GM21367 (cell line): ENCODE measurements around the gene SUCLG1.
A peak's percentile ranks its signal among the peaks of the same experiment; 100 is the strongest.

Source experiments
- ATAC-seq: cut with Tn5 transposase; IDR thresholded peaks from one replicate; pipeline ENCODE4 v1.9.1; 2021; ENCODE audit not compliant: unreplicated experiment

The SUCLG1 gene

DNA sequence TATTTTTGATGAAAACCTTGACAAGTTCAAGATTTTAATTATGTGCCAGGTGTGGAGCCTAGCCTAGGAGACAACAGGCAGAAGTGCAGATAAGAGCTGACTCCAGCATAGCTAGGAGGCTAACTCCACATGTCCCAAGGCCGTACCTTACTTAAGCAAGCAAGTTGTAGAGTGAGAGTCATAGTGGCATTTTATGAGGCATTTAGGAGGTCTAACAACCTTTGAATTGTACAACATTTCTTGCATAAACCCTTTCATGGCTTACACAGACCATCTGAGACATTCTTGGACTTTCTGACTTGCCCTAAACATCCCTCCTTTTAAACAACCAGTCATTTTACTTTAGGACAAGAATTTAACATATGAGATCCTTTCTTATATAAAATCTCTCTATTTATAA is 8.3 kb upstream of the SUCLG1 start:
- ATAC-seq, result no peak

DNA sequence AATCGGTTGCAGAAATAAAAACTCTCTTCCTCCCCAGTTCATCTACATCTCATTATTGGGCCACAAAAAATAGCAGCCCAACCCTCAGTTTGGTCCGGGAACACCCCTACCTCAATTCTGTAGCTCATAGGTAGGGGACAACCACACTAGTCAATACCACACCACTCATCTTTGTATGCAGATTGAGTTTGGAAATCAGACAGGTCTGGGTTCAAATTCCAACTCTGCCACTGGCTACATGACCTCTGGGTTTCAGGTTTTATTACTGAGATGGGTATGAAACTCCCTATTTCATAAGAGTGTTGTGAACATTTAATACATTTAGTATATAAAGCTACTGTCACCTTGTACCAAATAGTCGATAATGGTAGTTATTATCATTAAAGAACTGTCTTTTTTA is 2.2 kb upstream of the SUCLG1 start:
- ATAC-seq, result no peak

DNA sequence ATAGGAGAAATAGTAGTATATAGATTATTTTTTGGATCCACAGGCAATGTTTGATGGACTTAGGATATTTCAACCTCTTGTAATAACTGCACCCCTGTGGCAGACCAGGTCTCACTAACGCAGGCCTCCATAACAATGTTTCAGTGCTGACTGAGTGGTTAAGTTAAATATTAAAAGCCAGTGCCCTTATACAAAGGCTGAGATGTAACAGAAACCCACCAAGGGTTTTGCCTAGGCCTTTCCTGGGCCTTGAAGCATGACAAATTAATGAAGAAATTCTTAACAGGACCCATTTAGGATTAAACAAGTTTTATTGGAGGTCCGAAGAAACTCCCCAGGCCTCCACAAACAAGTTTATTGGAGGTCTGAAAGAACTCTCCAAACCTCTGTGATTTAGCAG is 1.6 kb upstream of the SUCLG1 start:
- no peak for ATAC-seq

DNA sequence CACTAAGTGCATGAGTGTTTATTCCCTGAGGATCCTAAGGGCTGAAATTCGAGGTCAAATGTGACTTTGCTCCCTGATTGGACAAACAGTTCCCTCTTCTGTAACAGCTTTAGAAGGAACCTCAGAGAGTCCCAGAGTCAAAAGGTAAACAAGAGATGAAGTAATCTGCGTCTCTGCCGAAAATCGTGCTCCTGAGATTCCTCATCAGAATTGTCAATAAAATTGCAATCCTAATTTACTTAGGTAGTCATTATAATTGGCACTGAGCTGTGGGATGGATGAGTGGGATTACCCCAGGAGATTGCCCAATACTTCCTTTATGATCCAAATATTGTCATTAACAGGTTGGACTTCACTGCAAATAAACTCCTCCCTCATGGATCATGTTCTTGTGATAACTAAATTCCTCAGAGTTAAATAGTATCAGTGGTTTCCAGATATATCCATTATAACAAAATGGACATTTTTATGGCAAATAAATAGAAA is 907 bp upstream of the SUCLG1 start:
- no peak for ATAC-seq

DNA sequence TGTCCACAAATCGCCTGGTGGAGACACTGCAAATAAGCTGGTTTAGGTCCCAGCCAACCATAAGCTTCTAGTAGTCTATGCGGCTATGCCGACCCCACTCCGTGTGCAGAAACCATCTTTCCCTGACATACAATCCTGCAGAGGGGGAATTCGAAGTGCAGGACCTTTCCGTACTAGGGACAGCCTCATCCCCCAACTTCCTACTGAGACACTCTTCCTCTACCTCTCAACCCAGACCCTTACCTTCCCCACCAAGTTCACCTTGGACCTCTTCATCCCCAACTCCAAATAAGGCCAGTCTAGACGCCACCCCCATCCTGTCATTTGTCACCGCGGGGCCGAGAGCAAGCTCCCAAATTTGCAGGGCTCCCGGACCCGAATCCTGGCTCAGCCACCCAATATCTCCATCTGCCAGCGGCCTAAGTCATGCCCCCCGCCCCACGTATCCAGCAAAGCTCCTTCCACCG is 496 bp downstream of the SUCLG1 start:
- ATAC-seq, result peak; percentile 29

DNA sequence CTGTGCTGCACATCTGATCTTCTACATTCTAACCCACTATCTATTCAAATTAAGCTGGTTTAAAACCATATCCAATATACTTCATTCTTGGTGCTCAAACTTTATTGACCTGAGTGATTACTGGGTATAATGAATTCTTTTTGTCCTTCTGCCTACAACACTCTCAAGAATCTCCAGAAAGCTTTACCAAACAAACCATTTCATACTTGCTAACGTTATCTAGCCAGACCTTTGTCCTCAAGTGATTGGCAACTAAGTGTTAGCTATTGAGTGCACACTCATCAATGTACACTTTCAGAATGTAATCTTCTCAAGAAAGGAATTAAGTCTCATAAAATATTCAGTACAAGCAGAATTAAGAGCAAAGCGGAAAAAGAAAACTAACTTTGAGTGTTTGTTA is 1.4 kb downstream of the SUCLG1 start:
- ATAC-seq, result no peak

DNA sequence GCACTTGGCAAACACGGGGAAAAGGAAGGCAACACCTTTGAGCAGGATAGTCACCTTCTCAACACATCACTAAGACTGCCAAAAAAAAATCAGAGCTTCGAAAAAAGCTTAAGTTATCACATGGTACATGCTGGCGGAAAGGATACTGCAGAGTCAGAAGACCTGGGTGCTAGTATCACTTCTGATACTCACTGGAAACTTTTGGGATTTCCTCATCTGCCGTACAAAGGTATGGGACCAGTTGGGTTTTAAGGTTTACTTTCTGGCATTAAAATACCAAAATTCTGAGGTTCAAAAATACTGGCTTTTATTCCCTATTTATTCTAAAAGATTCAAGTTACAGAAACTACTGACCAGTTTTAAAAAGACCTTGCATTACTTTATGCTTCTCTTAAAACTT is 2.9 kb downstream of the SUCLG1 start:
- no peak for ATAC-seq

DNA sequence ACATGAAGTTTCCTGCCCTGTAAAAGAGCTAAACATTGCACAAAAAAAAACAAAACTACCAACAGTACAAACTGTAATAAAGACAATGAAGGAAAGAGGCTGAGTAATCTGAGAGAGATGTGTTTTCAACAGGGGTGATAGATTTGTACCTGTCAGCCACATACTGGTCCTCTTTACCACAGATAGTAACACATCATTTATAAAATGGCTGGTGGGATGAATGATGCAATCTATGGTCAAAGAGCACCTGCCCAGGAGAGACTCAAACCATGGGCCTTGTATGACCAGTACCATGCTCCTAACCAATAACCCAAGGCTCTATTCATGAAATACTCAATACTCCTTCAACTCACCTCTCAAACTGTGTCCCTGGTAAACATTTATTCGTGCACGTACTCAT is 4.5 kb downstream of the SUCLG1 start:
- ATAC-seq, result no peak

DNA sequence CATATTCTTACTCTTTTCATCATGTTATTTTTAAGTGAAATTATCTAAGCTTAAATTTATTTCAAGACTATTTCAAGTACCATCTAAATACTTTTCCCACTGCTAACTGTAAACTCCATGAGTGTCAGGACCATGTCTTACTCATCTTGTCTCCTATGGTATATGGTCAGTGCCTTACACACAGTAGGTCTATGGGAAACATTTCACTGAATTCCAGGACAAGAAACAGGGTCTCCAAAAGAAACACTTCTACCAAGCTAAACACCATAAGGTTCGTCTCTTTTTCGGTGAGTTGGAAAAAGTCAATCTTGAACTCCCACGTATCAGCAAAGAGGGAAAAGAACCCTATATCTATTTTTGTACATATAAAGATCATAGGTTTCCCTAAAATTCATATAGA is 6.5 kb downstream of the SUCLG1 start:
- no peak for ATAC-seq

DNA sequence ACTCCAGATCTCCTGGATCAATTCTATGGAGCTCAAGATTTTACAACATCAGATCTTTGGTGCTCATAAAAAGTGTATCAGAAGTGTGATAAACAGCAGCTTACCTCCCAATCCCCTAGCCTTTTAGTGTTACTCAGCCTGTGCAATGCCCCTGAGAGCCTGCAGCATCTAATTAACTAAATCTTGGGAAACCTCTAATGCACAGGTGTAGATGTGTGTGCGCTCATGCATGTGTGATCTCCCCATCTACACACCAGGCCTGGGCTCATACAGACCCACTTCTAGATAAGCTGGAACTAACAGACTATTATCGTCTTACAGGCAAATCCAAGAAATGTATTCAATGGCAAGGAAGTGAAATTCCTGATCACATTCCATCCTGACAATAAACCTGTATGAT is 7.5 kb downstream of the SUCLG1 start:
- ATAC-seq, result no peak

DNA sequence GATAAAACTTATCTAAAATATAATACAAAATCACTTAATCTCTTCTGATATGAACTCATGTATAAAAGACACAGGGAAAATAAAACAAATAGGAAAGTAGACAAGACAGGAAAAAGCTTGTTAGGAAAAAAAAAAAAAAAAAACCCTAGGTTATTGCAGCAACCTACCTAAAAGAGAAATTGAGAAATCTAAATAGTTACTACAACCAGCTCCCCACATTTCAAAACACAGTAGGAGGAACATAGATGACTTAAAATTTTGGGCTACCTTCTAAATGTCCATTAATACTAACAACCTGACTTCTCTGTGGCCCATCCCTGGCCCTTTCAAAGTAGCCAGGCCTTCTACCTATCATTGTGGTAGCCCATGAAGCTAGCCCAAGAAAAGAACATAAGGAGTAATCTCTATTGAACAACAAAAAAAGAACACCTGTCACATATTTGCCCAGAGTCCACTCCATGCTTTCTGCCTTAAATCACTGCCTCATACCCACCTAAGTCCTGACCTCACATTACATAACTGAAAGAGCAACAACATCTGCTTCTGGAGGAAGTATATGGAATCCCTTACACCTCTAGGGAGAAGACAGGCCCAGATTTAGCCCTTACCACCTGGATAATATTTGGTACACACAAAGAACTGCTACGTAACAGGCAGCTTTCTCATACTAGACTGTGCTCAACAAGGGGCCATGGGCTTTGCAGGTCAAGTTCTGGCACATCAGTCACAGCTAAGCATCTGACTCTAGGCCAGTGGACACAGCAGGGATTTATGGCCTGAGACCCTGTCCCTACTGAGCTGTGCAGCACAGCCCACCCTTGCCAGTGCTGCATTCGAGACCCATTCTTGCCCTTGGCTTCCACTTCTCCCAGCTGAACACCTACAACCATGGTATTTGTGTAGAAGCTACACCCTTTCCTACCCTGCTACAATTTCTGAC is 8.5 kb downstream of the SUCLG1 start:
- no peak for ATAC-seq

DNA sequence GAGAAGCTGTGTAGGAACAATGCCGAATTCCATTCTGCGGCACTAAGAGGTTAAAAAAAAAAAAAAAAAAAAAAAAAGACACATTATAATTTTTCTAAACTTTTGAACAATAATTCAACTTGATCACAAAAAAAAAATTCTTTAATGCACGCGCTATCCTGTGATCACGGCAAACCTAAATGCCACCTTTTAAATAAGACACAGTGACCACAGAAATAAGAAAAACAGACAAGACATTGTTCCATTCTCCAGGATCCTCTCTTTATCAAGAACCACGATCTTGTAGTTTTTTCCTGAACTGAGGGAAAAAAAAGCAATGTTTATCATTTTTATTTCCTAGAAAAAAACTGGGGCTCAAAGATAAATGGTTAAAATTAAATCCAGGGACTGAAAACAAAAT is 9.4 kb downstream of the SUCLG1 start:
- ATAC-seq, result no peak

DNA sequence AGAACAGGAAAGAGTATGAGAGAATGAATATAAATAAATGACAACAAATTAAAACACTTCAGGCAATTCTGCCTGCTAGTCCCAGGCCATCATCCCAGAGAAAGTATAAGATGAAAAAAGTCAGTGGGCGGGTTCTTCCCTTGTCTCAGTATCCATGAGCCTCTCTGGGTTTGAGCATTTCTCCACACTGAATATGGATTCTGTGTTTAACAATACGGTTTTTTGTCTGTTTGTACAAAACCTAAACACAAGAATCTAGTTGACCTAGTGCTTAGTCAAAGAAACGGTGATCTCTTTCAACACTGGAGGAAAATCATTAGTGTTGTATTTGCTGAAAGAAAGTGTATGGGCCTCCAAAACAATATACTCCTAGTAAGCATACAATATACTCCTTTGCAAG is 10.0 kb downstream of the SUCLG1 start:
- ATAC-seq, result no peak

DNA sequence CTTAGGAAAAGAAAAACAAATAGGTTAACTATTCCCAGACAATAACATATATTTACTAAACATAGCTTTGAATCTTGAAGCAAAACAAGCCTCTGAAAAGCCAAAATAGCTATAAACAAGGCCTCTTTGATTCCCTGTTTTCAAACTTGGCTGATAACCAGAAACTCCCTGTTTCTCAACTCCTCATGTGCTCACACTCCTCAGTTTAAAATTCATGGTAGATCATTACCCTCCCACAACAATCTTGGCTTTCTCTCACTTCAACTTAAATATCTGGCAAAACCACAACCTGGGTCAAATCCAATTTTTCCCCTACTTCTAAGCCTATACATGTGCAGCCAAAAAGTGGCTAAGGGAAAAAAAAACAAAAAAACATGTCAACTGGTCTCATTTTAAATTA is 15.6 kb downstream of the SUCLG1 start:
- ATAC-seq, result no peak

DNA sequence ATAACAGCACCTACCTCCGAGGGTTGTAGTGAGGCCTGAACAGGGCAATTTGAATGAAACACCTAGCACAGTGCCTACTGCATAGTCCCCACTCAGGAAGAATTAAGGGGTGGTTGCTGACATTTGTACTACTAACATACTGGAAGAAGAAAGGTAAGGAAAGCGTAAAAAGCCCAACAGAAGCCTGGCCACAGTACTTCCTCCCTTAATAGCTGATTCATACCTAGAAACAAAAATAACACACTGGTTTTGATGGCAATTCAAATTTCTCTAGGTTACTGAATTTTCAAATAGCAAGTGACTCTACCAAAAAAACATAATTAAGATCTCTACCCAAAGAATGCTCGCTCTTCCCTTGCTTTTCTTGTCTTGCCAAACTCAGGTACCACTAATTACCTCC is 16.2 kb downstream of the SUCLG1 start:
- no peak for ATAC-seq

DNA sequence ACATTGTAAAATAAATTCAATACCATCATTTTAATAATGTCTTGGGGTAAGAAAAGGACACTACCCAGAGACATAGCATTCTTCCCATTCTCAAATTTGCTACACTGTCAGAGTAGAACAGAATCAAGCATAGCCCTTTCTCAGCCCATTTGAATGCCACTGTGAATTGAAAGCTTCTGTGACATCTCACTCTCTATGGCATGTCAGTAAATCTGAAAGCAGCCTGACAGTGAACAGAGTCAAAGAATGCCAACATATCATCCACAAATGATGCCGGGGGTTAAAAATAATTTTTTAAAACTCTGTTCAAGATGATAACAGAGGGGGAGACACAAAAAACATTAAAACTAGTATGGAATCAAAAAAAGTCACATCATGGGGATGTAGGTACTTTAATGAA is 17.6 kb downstream of the SUCLG1 start:
- no peak for ATAC-seq

DNA sequence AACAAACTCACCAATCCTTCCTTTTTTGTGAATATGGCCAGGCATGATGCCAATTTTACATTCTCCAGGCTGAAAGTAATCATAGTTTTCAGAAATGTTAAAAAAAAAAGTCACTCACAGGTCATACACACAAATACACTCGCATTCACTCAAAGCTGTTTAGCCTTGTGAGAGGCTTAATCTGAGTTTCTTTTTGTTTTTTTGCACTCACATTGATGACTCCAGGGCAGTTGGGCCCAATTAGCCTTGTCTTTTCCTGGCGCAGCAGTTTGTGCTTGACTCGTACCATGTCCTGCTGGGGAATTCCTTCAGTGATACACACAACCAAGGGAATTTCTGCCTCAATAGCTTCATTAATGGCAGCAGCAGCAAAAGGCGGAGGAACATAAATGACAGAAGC is 18.0 kb downstream of the SUCLG1 start:
- no peak for ATAC-seq

DNA sequence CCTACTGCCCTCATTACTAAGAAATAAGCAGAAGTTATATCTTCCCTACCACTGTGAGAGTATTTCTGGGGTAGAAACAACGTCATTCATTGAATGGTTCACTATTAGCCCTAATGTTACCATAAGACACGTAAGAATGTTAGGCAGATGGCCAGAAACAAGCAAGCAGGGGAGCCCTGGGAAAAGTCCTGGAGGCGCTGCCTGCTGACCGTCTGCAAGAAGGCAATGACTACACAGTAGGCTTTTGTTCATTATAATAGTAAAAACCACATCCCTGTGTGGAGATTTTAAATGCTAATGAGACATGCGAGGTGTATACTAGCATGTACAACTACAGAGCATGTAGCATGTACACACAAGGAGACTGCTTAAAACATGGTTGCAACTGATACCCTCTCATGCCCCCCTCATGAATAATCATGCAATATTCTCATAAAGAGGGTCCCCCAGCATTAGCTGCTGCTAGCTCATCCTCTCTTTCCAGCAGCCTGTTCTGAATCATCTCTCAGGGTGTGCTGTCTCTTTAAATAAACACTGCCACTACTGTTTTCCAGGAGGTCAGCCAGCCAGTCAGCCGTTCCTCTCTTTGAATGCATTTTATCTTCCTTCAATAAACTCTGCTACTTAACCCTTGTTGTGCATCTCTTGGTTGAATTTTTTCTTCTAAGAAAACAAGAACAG is 23.6 kb downstream of the SUCLG1 start:
- no peak for ATAC-seq

DNA sequence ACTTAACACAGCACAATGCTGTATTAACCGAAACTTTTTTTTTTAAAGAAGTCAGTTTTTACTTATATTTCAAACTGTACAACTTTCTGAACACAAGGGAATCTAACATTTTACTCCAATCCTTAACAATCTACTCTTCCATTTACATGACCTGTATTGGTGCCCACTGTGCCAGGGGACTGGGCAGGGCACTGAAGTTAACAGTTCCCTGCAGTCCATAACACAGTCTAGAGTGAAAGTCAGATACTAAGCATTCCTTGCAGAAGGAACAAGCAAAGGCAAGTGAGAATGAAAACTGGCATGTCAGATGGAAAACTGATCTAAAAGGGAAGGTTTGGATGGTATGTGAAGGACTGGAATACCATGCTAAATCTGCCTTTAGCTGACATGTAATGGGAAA is 29.8 kb downstream of the SUCLG1 start:
- ATAC-seq, result no peak

DNA sequence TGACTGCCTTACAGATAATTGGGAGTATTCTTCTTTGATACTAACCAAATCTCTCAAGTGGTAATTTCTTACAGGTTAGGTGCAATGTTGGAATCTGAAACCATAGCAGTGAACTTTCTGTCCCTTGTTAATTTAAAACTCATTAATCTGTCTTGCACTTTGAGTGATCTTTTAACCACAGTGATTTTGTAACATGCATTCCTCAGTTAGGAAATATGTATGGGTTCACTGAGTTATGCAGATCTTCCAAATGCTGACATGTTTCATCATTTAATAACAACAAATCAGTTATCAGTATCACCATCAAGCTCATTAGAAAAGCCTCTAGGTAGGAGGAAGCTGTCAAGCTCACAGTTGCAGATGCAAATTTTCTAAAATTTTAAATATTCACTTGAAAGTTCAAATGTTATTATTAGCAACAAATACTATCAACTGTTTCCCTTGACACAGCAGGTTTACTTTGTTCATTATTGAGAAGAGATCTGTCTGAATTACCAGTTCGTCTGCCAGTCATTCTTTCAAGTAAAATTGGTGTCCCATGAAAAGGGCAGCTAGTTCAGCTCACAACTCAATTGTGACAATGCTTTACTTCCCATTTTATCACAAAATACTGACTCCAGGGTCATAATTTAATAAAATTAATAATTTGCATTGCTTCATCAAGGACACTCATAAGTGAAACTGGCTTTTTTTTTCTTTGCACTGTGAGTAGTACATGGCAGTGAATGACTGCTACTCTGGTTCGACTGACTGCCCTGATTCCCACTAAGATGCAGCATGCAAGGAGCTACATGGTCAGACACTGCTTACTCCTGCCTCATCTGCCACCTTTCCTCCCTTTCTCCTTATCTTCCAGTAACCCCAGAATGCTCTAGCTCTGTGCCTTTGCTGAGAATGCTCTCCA is 31.6 kb downstream of the SUCLG1 start:
- ATAC-seq, result peak; percentile 47

DNA sequence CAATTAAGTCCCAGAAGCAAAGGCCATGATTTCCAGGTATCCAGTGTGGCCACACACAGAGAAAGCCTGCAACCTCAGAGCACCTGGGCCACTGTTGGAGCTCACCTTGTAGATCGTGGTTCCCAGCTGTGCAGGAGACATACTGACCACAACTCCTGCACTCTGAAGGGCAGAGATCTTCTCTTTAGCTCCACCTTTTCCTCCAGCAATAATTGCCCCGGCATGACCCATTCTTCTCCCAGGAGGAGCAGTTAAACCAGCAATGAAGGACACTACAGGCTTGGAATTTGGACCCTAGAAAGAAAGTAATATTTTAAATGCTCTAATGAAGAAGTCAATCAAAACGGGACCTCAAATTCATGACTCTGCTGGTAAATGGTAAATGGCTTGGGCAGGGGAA is 33.8 kb downstream of the SUCLG1 start:
- no peak for ATAC-seq
